Natural killer cell treated with Interleukin-12 subunit alpha and Interleukin-12 subunit beta and Interleukin-15 and Interleukin-18, amount 100 ng/mL, for 72 hours (primary cell): ENCODE data around the gene ERC1. TPM values are rescaled to one million over a fixed set of nuclear protein-coding genes. Genes with fewer than 3 reads are reported as not detected.
A peak's percentile ranks its signal among the peaks of the same experiment; 100 is the strongest.
"Not testable (repeated sequence)": the region's sequence is repeated elsewhere in the genome, so short reads cannot be mapped to it uniquely, and the experiment has no call there.

Experiments used
- ATAC-seq, 2 donors: fragments of 150-1000 bp; cut with Tn5 transposase in 1 of 2; sonication (Bioruptor Pico), chemical (Tn5 transposase) in 1 of 2; 2 replicates each; pipeline ENCODE4 v1.10.0; 2021
- DNase-seq: peaks from one replicate; pipeline ENCODE4 v3.0.0; 2022; ENCODE audit warnings: low spot score
- H3K27ac Mint-ChIP-seq, 2 donors: 1 replicate in 1 of 2; 2 replicates in 1 of 2; pipeline ENCODE4 v1.8.0; 2022; ENCODE audit warnings: mixed read lengths in 2 of 2, mild to moderate bottlenecking in 1 of 2, moderate library complexity in 1 of 2
- H3K27me3 Mint-ChIP-seq, 2 donors: 1 replicate in 1 of 2; 2 replicates in 1 of 2; pipeline ENCODE4 v1.8.0; 2022; ENCODE audit warnings: mixed read lengths in 2 of 2
- H3K36me3 Mint-ChIP-seq: one replicate; pipeline ENCODE4 v1.8.0; 2022; ENCODE audit warnings: mixed read lengths
- H3K4me1 Mint-ChIP-seq, 2 donors: 1 replicate in 1 of 2; 2 replicates in 1 of 2; pipeline ENCODE4 v1.8.0; 2022; ENCODE audit warnings: low read depth in 2 of 2, mixed read lengths in 2 of 2, mild to moderate bottlenecking in 1 of 2
- H3K4me3 Mint-ChIP-seq: one replicate; pipeline ENCODE4 v1.8.0; 2022; ENCODE audit warnings: mixed read lengths
- H3K9me3 Mint-ChIP-seq: 2 replicates; pipeline ENCODE4 v1.8.0; 2022; ENCODE audit warnings: mixed read lengths
- total RNA-seq, 2 donors: library from RNA; stranded (reverse); gene quantifications; one replicate each; pipeline ENCODE4 v1.2.3, GENCODE V29; 2022

The ERC1 gene
- total RNA-seq, 2 donors from 2014 or later, result 32.6 to 77.2 TPM

- no peak overlapping the region for H3K27ac Mint-ChIP-seq
- no peaks in the 10 kb centered on the region for H3K36me3 Mint-ChIP-seq
- no peaks in the 10 kb centered on the region for H3K9me3 Mint-ChIP-seq
- DNase-seq, result peak; percentile 75
- H3K4me1 Mint-ChIP-seq, result peaks cover 6 to 12% of the 10 kb centered on the region in 2 donors
- H3K4me3 Mint-ChIP-seq, result no peak overlapping the region
- peak; percentile 46 to 65 for ATAC-seq
- H3K27me3 Mint-ChIP-seq, result no peaks in the 10 kb centered on the region
These were observed 127.0 kb downstream of the ERC1 start for GRCh38 chr12:1117970-1118563.

GRCh38 chr12:1122786-1123185 lies 131.8 kb downstream of the ERC1 start:
- DNase-seq (no peak), ATAC-seq (no peak)
- Mint-ChIP-seq H3K36me3 (no peaks in the 10 kb centered on the region), H3K27me3 (no peaks in the 10 kb centered on the region), H3K4me3 (peak overlapping the region; percentile 10), H3K27ac (no peak overlapping the region), H3K9me3 (no peaks in the 10 kb centered on the region), H3K4me1 (peaks cover 18 to 30% of the 10 kb centered on the region in 2 donors)

- Mint-ChIP-seq H3K4me1 (peaks cover 18 to 31% of the 10 kb centered on the region in 2 donors), H3K36me3 (no peaks in the 10 kb centered on the region), H3K27me3 (no peaks in the 10 kb centered on the region), H3K9me3 (no peaks in the 10 kb centered on the region), H3K27ac (peak overlapping the region in 1 of 2 donors; percentile 41), H3K4me3 (peak overlapping the region; percentile 63)
- ATAC-seq (peak; percentile 90 to 97), DNase-seq (no peak)
These were observed 135.1 kb downstream of the ERC1 start for GRCh38 chr12:1126091-1126490.

GRCh38 chr12:1127021-1127420 lies 136.0 kb downstream of the ERC1 start:
- no peaks in the 10 kb centered on the region for H3K27me3 Mint-ChIP-seq
- no peak for DNase-seq
- no peak overlapping the region for H3K27ac Mint-ChIP-seq
- H3K4me1 Mint-ChIP-seq, result peaks cover 18 to 31% of the 10 kb centered on the region in 2 donors
- no peaks in the 10 kb centered on the region for H3K9me3 Mint-ChIP-seq
- H3K36me3 Mint-ChIP-seq, result no peaks in the 10 kb centered on the region
- peak overlapping the region; percentile 63 for H3K4me3 Mint-ChIP-seq
- ATAC-seq, result no peak

GRCh38 chr12:1130164-1130563 lies 139.1 kb downstream of the ERC1 start:
- H3K27ac Mint-ChIP-seq, result no peak overlapping the region
- no peaks in the 10 kb centered on the region for H3K27me3 Mint-ChIP-seq
- DNase-seq (no peak), ATAC-seq (no peak)
- H3K9me3 Mint-ChIP-seq, result no peaks in the 10 kb centered on the region
- H3K4me1 Mint-ChIP-seq, result peaks cover 10 to 20% of the 10 kb centered on the region in 2 donors
- H3K4me3 Mint-ChIP-seq, result no peak overlapping the region
- no peaks in the 10 kb centered on the region for H3K36me3 Mint-ChIP-seq

- peaks cover 10 to 18% of the 10 kb centered on the region in 2 donors for H3K4me1 Mint-ChIP-seq
- no peaks in the 10 kb centered on the region for H3K27me3 Mint-ChIP-seq
- no peak overlapping the region for H3K4me3 Mint-ChIP-seq
- no peak for ATAC-seq
- H3K36me3 Mint-ChIP-seq, result no peaks in the 10 kb centered on the region
- H3K9me3 Mint-ChIP-seq, result no peaks in the 10 kb centered on the region
- DNase-seq, result no peak
- no peak overlapping the region for H3K27ac Mint-ChIP-seq
These were observed 139.5 kb downstream of the ERC1 start for GRCh38 chr12:1130571-1130970.

GRCh38 chr12:1131811-1132224 lies 140.8 kb downstream of the ERC1 start:
- H3K4me3 Mint-ChIP-seq, result no peak overlapping the region
- H3K36me3 Mint-ChIP-seq, result no peaks in the 10 kb centered on the region
- ATAC-seq (no peak), DNase-seq (no peak)
- no peaks in the 10 kb centered on the region for H3K27me3 Mint-ChIP-seq
- no peaks in the 10 kb centered on the region for H3K9me3 Mint-ChIP-seq
- no peak overlapping the region for H3K27ac Mint-ChIP-seq
- H3K4me1 Mint-ChIP-seq, result peaks cover 0 to 5% of the 10 kb centered on the region in 2 donors

GRCh38 chr12:1132311-1132710 lies 141.3 kb downstream of the ERC1 start:
- Mint-ChIP-seq H3K27ac (no peak overlapping the region), H3K4me1 (peaks cover 0 to 5% of the 10 kb centered on the region in 2 donors), H3K9me3 (no peaks in the 10 kb centered on the region), H3K4me3 (no peak overlapping the region), H3K36me3 (no peaks in the 10 kb centered on the region), H3K27me3 (no peaks in the 10 kb centered on the region)
- ATAC-seq (no peak), DNase-seq (no peak)

- no peaks in the 10 kb centered on the region for H3K9me3 Mint-ChIP-seq
- ATAC-seq, result no peak
- no peaks in the 10 kb centered on the region for H3K27me3 Mint-ChIP-seq
- DNase-seq, result no peak
- no peaks in the 10 kb centered on the region for H3K36me3 Mint-ChIP-seq
- H3K27ac Mint-ChIP-seq, result no peak overlapping the region
- H3K4me1 Mint-ChIP-seq, result no peaks in the 10 kb centered on the region
- H3K4me3 Mint-ChIP-seq, result no peak overlapping the region
These were observed 147.7 kb downstream of the ERC1 start for GRCh38 chr12:1138691-1139090.

- not testable (repeated sequence) for DNase-seq, H3K36me3 Mint-ChIP-seq, ATAC-seq, H3K4me3 Mint-ChIP-seq, H3K27me3 Mint-ChIP-seq, H3K9me3 Mint-ChIP-seq, H3K27ac Mint-ChIP-seq
- peaks cover 11% of the 10 kb centered on the region in 2 donors for H3K4me1 Mint-ChIP-seq
These were observed 155.7 kb downstream of the ERC1 start for GRCh38 chr12:1146758-1147157.

GRCh38 chr12:1147821-1148220 lies 156.8 kb downstream of the ERC1 start:
- Mint-ChIP-seq H3K4me3 (no peak overlapping the region), H3K36me3 (peaks cover 4% of the 10 kb centered on the region), H3K9me3 (no peaks in the 10 kb centered on the region), H3K4me1 (peaks cover 11 to 13% of the 10 kb centered on the region in 2 donors), H3K27ac (no peak overlapping the region), H3K27me3 (no peaks in the 10 kb centered on the region)
- no peak for DNase-seq
- no peak for ATAC-seq

- DNase-seq, result no peak
- Mint-ChIP-seq H3K9me3 (no peaks in the 10 kb centered on the region), H3K4me1 (peaks cover 0 to 2% of the 10 kb centered on the region in 2 donors), H3K4me3 (no peak overlapping the region), H3K27ac (no peak overlapping the region), H3K27me3 (no peaks in the 10 kb centered on the region), H3K36me3 (no peaks in the 10 kb centered on the region)
- no peak for ATAC-seq
These were observed 166.0 kb downstream of the ERC1 start for GRCh38 chr12:1157046-1157445.

- Mint-ChIP-seq H3K36me3 (no peaks in the 10 kb centered on the region), H3K9me3 (no peaks in the 10 kb centered on the region), H3K4me1 (peaks cover 9 to 11% of the 10 kb centered on the region in 2 donors), H3K27ac (no peak overlapping the region), H3K27me3 (no peaks in the 10 kb centered on the region), H3K4me3 (no peak overlapping the region)
- no peak for DNase-seq
- no peak for ATAC-seq
These were observed 170.2 kb downstream of the ERC1 start for GRCh38 chr12:1161197-1161596.

- no peak overlapping the region for H3K27ac Mint-ChIP-seq
- no peak for DNase-seq
- no peak overlapping the region for H3K4me3 Mint-ChIP-seq
- H3K36me3 Mint-ChIP-seq, result no peaks in the 10 kb centered on the region
- no peak for ATAC-seq
- H3K9me3 Mint-ChIP-seq, result no peaks in the 10 kb centered on the region
- H3K4me1 Mint-ChIP-seq, result peaks cover 13 to 15% of the 10 kb centered on the region in 2 donors
- no peaks in the 10 kb centered on the region for H3K27me3 Mint-ChIP-seq
These were observed 171.2 kb downstream of the ERC1 start for GRCh38 chr12:1162081-1162760.
